Measurements from ENCODE around the gene RASSF5.

RASSF5 gene

DNA sequence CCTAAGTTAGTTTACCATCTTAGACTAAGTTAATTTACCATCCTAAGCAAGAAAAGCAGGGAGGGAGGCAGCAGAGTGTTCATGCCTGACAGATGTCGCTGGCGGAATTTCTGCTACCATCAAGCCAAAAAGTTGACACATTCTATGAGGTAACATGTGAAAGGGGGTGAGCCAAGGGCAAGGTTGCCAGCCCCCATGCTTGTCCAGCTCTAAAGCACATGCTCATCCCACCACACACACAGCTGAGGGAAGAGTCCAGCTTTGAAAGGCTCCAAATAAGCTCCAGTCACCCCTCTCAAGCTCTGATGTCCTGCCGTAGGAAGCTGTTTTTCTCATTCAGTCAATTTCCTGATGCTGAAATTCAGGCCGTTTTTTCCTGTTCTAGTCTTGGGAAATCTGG, 58.7 kb downstream of the RASSF5 start:
- no peak for TF ChIP-seq TAF1 (IDR thresholded peaks at IDR 0.05; ENCODE audit: borderline replicate concordance, insufficient read depth, low read length)
- TF ChIP-seq POLR2AphosphoS5 (IDR thresholded peaks at IDR 0.05; ENCODE audit: low read depth, low read length), result no peak

DNA sequence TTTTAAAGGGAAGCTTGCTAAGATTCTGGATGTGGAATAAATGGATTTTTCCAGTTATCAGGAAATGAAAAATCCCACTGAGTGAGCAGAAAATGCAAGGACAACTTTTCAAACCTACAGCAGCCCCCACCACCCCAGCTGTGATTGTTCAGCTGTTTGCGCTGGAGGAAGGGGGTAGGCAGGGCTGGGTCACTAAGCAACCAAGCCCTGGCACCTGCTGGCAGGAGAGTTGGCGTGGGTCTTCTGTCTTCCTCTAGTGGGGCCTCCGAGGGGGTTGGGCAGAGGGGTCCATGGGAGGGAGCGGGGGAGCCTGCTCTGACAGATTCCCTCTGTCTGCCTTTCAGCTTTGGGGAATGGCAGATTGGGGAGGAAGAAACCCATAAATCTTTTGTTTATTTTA, 59.7 kb downstream of the RASSF5 start:
- TF ChIP-seq TAF1 (IDR thresholded peaks at IDR 0.05; ENCODE audit: borderline replicate concordance, insufficient read depth, low read length), result no peak
- TF ChIP-seq POLR2AphosphoS5 (IDR thresholded peaks at IDR 0.05; ENCODE audit: low read depth, low read length), result no peak
- TF ChIP-seq SIN3A (IDR thresholded peaks at IDR 0.05; ENCODE audit: borderline replicate concordance, insufficient read depth, low read length), result no peak
- TF ChIP-seq, protein P1, sequence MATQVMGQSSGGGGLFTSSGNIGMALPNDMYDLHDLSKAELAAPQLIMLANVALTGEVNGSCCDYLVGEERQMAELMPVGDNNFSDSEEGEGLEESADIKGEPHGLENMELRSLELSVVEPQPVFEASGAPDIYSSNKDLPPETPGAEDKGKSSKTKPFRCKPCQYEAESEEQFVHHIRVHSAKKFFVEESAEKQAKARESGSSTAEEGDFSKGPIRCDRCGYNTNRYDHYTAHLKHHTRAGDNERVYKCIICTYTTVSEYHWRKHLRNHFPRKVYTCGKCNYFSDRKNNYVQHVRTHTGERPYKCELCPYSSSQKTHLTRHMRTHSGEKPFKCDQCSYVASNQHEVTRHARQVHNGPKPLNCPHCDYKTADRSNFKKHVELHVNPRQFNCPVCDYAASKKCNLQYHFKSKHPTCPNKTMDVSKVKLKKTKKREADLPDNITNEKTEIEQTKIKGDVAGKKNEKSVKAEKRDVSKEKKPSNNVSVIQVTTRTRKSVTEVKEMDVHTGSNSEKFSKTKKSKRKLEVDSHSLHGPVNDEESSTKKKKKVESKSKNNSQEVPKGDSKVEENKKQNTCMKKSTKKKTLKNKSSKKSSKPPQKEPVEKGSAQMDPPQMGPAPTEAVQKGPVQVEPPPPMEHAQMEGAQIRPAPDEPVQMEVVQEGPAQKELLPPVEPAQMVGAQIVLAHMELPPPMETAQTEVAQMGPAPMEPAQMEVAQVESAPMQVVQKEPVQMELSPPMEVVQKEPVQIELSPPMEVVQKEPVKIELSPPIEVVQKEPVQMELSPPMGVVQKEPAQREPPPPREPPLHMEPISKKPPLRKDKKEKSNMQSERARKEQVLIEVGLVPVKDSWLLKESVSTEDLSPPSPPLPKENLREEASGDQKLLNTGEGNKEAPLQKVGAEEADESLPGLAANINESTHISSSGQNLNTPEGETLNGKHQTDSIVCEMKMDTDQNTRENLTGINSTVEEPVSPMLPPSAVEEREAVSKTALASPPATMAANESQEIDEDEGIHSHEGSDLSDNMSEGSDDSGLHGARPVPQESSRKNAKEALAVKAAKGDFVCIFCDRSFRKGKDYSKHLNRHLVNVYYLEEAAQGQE (IDR thresholded peaks at IDR 0.05; ENCODE audit: insufficient read depth in 1 of 2, low read depth in 2 of 2, low read length in 2 of 2), result no peak
- no peak for TF ChIP-seq FOXP2 (optimal IDR thresholded peaks at IDR 0.05; ENCODE audit: borderline replicate concordance, extremely low read depth, extremely low read length, insufficient read depth)

DNA sequence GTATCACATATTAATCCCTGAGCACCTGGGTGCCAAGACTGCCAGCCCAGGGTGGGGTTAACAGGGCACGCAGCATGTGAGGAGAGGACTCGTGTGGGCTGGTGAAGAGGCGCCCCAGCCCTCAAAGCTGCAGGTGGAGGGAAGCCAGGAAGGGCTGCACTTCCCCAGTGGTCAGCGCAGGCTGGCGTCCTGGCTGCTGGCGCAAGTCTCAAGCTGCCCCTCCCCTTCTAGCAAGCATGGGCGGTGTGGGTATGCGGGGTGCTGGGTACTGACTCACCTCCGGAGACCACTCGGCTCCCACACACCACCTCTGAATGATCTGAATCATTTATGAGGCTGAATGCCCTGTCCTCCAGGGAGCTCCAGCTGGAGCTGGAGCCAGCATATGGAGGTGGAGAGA, 60.9 kb downstream of the RASSF5 start:
- TF ChIP-seq, protein P1 (IDR thresholded peaks at IDR 0.05; ENCODE audit: insufficient read depth in 1 of 2, low read depth in 2 of 2, low read length in 2 of 2), result no peak
- TF ChIP-seq POLR2AphosphoS5 (IDR thresholded peaks at IDR 0.05; ENCODE audit: low read depth, low read length) (no peak), TAF1 (IDR thresholded peaks at IDR 0.05; ENCODE audit: borderline replicate concordance, insufficient read depth, low read length) (no peak), SIN3A (IDR thresholded peaks at IDR 0.05; ENCODE audit: borderline replicate concordance, insufficient read depth, low read length) (no peak), FOXP2 (optimal IDR thresholded peaks at IDR 0.05; ENCODE audit: borderline replicate concordance, extremely low read depth, extremely low read length, insufficient read depth) (no peak)

DNA sequence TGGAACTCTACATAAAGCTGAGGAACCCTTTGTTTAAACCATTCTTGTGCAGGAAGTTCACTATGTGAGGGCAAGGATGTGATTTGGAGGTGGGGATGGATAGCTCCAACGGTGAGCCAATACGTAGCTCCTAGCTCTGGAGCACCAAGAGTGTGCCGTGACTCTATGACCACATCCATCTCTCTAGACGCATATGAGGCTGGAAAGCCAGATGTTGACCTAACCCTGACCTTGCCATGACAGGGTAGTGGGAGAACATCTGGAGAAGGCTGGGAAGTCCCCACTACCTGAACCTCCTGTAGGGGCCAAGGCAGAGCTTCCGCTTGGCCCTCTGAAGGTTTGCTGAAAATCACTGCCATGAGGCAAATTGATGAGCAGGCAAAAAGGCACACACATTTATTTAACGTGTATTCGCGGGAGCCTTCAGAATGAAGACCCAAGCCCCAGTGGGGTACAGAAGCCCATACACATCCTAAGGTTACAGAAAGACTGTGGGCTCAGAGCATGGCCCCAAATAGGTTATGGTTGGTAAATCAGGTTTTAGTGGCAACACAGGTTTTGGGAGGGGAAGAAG, 61.5 kb downstream of the RASSF5 start:
- TF ChIP-seq SIN3A (IDR thresholded peaks at IDR 0.05; ENCODE audit: borderline replicate concordance, insufficient read depth, low read length) (no peak), TAF1 (IDR thresholded peaks at IDR 0.05; ENCODE audit: borderline replicate concordance, insufficient read depth, low read length) (no peak)
- TF ChIP-seq, protein P1 (IDR thresholded peaks at IDR 0.05; ENCODE audit: insufficient read depth in 1 of 2, low read depth in 2 of 2, low read length in 2 of 2), result no peak

DNA sequence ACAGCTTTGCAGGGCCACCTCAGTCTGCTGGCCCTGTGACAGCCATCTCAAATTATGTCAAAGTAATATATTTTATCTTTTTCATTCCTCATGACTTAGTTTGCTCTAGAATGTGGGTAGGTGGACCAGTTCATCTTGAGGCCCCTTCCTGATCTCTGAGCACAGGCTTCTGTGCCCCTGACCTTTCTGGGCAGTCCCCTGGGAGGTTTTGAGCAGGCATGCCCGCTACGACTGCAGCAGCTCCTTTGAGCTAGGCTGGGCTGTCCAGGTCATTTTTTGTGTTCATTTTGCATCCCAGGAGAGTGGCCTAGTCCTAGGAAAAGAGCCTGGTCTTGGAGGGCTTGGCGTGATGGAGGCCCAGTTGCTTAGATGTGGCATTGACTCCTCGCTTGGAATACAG, 62.2 kb downstream of the RASSF5 start:
- TF ChIP-seq POLR2AphosphoS5 (IDR thresholded peaks at IDR 0.05; ENCODE audit: low read depth, low read length) (no peak), SIN3A (IDR thresholded peaks at IDR 0.05; ENCODE audit: borderline replicate concordance, insufficient read depth, low read length) (no peak), FOXP2 (optimal IDR thresholded peaks at IDR 0.05; ENCODE audit: borderline replicate concordance, extremely low read depth, extremely low read length, insufficient read depth) (no peak)
- TF ChIP-seq, protein P1 (IDR thresholded peaks at IDR 0.05; ENCODE audit: insufficient read depth in 1 of 2, low read depth in 2 of 2, low read length in 2 of 2), result no peak

All from PFSK-1 (cell line).